Activated CD8-positive, alpha-beta memory T cell treated with anti-CD3 and anti-CD28 coated beads, Interleukin-2, amount 50 U/mL, for 1 hour (primary cell): Measurements from ENCODE around the gene MAP4K5.

Source experiments
- DNase-seq: peaks from one replicate; pipeline ENCODE4 v3.0.0-alpha.2; 2020; ENCODE audit errors: extremely low read depth

Gene MAP4K5

DNA sequence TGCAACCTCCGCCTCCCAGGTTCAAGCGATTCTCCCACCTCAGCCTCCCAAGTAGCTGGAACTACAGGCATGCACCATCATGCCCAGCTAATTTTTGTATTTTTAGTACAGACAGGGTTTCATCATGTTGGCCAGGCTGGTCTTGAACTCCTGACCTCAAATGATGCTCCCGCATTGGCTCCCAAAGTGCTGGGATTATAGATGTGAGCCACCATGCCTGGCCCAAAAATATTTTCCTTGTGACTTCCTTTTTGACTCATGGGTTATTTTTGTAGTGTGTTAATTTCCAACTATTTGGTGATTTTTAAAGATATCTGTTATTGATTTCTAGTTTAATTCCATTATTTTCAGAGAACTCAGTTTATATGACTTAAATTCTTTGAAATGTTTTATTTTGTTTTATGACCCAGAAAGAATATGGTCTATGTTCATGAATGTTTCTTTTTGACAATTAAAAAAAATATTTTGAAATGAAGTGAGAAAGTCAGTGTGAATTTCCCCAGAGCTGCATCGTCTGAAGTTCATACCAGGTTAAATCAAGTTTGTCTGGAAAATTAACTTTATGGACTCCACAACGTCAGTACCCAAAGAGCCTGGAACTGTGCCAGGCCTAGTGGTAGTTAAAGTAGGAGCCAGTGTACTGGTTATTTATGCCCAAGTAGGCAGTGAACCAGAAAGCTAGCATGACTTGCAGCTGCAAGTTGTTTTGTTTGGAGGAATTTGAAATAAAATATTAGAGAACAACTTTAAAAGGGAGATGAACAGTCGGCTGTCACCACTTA lies 132.9 kb downstream of the MAP4K5 start:
- DNase-seq, result no peak

DNA sequence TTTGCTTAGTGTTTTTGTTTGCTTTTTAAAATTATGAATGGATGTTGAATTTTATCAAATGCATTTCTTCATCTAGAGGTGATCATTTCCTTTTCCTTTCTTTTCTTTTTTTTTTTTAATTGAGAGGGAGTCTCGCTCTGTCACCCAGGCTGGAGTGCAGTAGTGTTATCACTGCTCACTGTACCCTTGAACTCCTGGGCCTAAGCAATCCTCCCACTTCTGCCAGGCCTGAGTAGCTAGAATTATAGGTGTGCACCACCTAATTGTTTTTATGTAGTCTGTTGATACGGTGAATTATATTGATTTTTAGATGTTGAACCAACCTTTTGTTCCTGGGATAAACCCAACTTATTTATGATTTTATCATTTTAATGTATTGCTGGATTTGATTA lies 134.2 kb downstream of the MAP4K5 start:
- DNase-seq, result no peak

DNA sequence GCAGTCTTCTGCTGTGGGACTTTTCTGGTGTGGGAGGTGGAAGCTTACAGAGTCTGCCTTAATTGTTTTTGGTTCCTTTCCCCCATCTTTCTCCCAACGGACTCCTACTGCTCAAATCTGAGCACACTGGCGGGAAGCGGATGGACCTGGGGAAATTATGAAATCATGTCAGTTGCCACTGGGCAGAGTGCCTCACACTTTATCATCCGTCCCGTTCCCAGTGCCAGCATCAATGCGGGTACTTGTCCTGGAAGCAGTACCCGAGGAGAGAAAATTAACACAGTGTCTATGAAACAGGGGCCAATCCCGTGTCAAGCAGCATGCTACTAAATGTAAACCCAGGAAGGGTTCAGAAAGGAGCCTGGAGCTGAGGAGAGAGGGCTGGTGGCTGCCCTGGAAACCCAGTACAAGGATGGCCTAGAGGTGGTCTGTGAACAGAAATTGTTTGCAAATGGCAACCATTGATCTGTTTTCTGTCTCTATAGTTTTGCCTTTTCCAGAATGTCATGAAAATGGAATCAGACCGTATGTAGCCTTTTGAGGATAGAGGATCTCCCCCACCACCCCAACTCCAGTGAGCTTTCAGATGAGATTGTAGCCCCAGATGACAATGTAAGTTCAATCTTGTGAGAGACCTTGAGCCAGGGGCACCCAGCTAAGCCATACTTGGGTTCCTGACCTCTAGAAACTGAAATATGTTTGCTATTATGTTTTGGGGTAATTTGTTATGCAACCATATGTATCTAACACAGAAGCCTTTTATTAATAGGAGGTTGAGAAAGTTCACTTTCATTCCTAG lies 134.8 kb downstream of the MAP4K5 start:
- no peak for DNase-seq

DNA sequence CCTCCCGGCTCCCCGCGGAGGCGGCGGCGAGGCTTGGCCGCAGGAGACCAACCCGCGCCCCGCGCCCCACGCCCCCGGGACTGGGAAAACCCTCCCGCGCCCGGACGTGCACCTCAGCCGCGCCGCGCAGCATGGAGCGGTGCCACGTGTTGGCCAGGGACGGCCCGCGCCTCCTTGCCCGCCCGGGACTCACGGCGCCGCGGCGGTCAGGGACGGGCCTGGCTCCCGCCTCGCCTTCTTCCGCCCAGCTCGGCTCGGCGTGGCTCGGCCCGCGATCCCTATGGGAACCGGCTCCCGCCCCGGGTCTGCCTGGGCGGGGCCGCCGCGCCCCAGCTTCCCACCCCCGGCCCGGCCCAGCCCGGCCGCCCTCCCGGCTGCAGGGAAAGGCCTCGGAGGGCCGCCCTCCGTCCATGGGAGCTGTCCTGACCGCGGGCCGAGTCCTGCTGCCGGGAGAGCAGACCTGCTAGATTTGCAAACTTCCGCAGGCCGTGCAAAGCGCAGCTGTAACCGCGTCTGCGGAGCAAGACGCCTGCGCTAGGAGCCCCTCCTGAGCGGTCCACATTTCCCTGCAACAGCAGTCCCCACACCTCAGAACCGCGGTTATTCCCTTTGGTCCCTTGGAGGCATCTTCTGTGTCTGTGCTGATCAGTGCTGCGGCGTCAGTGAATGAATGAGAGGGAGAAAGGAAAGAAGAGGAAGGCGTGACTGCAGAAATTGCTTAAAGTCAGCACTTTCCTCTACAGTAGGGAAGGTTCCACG lies 135.6 kb downstream of the MAP4K5 start, which contains the start of gene CDKL1:
CDKL1 (minus strand) TSS at position 251 of the 759 bp plus-strand sequence. CDS start 1,013 bp downstream, outside the sequence.
- no peak for DNase-seq

DNA sequence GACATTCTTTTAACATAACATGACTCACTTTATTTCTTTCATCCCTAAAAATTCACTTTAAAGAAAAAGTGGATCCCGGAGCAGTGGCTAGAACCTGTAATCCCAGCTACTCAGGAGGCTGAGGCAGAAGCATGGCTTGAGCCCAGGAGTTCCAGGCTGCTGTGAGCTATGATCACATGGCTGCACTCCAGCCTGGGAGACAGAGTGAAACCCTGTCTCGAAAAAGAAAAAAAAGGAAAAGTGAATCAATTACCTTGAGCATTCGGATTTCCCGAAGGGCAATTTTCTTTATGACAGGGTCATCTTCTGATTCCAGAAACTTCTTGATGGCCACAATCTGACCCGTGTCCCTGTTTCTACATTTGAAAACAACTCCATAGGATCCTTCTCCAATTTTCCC lies 136.9 kb downstream of the MAP4K5 start:
- no peak for DNase-seq

DNA sequence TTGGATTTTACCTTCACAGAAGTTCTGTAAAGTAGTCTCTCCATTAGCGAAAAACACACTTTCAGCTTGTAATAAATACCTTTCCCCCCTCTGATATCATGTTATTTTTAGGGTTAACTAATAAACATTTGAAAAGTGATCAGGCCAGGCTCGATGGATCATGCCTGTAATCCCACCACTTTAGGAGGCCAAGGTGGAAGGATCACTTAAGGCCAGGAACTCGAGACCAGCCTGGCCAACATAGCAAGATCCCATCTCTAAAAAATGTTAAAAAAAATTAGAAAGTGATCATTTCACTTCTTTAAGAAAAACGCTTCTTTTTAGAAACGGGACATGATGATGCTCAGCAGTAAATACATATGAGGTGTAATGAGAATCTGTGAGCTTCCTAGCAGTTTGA lies 137.7 kb downstream of the MAP4K5 start:
- DNase-seq, result no peak

DNA sequence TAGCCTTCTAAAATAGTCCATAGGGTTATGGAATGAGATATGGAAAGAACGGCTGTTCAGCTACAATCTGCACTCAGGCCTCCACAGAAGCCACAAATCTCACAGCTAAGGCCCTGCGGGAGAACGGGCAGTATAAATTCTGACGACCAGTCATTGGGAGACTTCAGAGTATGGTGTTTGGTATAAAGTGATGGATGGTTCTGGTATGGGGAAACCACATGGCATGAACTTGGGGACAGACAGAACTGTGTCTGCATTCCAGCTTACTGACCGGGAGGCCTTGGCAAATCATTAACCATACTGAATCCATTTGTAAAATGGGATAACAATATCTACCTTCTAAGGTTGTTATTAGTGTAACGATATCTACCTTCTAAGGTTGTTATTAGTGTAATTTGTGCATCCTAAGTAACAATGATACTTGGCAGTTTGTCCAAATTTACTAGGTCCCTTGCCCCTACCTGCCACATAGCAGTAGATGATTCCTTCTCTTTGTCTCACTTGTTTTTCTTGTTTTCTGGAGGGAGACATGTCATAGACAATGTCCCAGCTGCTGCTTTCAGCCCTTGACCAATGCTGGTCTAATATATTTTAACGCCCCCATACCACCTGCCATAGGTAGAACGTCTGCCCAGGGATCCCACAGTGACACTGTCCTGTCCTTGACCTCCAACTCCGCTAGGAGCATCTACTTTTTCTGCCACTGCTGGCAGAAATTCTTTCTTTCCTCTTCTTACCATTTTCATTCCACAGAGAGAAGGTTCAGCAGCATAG lies 142.5 kb downstream of the MAP4K5 start:
- no peak for DNase-seq

DNA sequence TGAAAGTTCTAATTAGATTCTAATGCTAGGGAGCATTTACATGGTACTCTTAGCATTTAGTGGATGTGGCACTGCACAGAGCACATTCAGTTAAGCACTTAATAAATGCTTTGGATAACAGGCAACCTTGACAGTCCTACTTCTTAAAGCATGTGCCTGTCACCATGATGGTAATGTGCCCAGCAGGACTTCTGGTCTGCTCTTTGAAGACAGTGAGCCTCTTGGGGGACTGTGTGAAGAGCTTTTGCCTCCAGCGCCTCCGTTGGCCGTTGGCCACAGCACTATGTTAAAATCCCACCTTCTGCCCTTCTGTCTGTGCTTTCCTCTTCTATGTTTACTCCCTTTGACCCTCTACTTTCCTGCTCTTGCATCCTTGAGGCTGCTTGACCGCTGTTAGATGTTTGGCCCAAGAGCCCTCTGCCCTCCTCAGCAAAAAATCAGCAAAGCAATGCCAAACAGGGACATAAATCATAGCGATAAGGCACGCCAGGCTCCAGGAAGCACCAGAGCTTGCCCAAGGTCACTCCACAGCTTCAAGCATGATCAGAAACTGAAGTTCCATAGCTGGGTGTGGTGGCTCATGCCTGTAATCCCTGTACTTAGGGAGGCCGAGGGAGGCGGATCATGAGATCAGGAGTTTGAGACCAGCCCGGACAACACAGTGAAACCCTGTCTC lies 144.0 kb downstream of the MAP4K5 start:
- no peak for DNase-seq

DNA sequence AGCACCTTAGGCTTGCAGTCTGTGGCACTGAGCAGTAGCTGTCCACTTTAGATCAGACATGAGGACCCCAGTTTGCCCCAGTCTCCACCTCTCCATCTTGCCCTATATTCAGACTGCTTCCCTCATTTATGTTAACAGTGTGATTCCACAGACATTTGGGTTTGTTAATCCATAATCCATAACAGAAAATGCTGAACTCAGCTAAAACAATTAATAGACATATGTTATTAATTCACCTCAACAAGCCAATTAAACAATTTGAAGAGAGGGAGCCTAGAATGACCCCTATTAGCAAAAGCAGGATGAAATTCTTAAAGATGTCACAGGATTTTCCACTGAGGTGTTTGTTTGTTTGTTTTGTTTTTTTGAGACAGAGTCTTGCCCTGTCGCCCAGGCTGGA lies 144.8 kb downstream of the MAP4K5 start:
- DNase-seq, result no peak

DNA sequence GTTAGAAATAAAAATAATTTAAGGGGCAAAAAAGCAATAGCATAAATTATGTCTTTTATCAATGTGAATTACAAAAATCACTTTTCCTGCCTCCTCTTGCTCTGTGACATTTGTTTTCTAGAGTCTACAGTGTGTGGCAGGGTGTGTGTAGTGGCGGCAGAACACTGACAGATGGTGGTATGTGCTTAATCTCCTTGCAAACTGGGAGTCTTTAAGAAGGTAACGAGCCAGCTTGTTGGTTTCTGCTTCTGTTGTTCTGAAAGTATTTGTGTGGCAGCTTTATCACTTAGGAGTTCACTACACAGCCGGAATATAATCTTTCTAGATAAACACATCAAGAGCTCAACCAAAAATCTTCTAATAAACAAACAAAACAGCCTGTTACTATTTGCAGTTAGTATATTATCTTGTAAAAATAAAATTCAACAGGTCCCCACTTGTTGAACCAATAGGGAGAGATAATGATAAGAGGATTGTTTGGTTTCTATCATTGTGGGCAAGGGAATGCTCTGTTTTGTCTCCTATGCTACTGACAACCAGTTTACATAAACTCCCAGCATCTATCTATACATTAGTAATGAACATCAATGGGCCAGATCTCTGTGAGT lies 148.6 kb downstream of the MAP4K5 start:
- DNase-seq, result no peak

DNA sequence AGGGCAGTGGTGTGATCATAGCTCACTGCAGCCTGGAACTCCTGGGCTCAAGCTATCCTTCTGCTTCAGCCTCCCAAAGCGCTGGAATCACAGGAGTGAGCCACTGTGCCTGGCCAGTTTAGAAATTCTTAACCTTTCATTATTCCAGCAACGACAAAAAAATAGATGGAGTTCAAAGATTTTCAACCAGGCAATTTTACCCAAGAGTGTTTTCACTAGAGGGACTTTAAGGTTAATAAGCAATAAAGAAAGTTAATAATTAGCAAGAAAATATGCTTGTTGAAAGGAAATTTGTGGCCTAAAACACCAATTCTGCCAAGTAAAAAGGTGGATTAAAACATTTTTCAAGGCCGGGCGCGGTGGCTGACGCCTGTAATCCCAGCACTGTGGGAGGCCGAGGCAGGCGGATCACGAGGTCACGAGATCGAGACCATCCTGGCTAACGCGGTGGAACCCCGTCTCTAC lies 150.5 kb downstream of the MAP4K5 start:
- no peak for DNase-seq

DNA sequence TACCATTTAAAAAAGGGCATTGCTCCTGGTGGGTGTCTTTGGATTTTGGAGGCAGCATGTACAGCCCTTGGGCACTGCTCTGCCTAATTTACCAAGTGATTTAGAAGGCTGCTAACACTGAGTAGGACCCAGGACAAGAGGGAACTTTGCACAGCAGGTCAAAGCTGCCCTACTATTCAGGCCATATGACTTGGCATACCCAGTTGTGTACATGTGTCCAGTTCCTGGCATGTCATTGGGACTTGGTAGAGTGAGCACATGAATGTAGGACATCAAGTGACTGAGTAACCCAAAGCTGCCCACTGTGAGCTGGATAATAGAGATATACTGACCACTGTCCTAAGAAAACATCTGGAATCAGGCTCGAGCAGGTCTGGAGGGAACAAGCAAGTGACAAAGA lies 151.4 kb downstream of the MAP4K5 start:
- DNase-seq, result no peak

DNA sequence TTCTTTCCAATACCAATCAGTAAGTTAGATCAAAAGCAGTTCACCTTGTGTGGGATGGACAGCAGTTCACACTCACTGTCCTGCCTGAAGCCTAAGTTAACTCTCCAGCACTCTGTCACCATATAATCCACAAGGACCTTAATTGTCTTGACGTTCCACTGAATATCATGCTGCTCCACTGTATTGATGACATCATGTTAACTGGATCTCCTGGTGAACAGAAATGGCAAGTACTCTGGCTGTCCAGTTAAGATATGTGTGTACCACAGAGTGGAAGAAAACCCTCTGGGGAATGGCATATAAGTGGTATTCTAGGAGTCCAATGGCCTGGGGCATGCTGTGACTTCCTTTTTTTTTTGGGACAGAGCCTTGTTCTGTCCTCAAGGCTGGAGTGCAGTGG lies 151.9 kb downstream of the MAP4K5 start:
- no peak for DNase-seq

DNA sequence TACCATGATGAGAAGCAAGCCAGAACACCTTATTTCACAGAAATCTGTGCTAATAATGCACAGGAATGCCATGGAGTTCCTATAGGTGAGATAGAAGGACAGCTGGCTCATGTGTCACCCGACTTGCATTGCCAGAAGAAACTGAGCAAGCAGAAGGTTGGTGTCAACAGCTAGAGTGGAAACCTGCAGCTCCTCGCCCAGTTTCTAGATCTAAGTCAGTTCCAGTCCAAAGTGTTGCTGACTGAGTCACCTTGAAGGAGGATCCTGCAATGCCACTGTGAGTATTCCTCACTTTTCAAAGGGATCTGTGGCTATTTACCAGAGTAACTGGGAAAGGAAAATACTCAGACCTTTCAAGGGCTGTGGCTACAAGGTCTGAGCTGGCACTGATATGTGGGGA lies 152.8 kb downstream of the MAP4K5 start:
- no peak for DNase-seq

DNA sequence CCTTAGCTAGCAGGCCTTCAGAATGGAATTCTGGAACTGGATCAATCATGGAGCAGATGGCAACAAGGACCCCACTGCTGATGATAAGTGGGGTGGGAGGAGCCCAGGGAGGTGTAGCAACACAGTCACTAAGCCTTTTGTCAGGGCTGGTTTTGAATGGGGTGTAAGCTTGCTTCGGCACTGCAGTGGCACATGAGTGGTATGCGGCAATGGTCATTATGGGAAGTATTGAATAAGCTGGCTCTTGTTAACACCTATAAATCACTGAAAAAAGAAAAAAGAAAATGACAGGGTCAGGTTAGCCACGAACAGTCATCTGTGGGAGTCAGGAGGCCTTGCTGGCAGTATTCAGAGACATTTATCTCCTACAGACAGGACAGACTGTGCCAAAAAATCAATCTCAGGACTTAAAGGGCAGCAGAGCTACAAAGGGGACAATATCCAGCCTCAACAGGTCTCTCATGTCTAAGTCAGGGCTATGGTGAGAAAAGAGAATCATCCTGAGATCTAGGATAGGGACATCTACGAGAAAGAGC lies 154.8 kb downstream of the MAP4K5 start:
- no peak for DNase-seq

DNA sequence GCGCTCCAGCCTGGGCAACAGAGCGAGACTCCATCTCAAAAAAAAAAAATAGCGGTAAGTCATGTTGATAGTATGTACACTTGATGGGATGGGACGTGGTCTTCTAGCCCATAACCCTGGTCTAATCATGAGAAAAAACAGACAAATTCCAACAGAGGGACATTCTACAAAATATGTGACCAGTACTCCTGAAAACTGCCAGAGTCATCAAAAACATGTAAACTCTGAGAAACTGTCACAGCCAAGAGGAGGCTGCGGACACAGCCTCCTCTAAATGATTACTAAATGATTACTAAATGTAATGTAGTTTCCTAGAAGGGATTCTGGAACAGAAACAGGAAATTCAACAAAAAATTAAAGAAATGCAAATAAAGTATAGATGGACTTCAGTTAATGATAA lies 156.6 kb downstream of the MAP4K5 start:
- no peak for DNase-seq

DNA sequence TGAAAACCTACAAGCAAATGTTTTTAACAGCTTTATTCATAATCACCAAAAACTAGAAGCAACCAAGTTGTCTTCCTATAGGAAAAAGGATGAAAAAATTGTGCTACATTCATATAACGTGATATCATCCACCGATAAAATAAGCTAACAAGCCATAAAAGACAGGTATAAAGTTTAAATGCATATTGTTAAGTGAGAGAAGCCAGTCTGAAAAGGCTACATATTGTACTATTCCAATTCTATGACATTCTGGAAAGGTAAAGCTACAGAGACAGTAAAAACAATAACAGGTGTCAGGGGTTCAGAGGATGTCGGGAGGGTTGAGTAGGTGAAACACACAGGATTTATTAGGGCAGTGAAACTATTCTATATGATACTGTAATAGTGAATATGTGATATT lies 158.4 kb downstream of the MAP4K5 start:
- DNase-seq, result no peak

DNA sequence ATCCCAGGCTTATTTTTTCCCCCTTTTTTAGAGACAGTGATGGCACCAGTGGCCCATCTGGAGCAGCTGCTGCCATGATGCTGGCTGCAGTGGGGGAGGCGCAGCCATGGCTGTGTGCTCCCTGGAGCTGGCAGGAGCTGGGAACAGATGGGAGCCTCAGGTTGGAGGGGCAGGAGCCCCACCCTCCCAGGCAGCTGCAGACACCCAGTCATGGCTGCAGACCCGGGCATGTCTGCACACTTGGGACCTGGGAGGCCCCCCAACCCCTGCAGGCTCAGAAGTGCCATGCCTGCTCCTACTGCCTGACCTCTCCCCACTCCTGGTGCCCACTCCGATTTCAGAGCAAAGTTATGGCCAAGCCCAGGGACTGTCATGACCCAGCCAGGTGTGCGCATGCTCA lies 160.8 kb downstream of the MAP4K5 start:
- no peak for DNase-seq
